Activated CD8-positive, alpha-beta memory T cell treated with anti-CD3 and anti-CD28 coated beads, Interleukin-2, amount 50 U/mL, for 4 hours (primary cell): ENCODE results near the gene ADRA1B.
"Not testable (repeated sequence)": the region's sequence is repeated elsewhere in the genome, so short reads cannot be mapped to it uniquely, and the experiment has no call there.

Experiments used
- DNase-seq: peaks from one replicate; pipeline ENCODE4 v3.0.0-alpha.2; 2020

The ADRA1B gene

GRCh38 chr5:159933531-159934485 lies 17.5 kb downstream of the ADRA1B start:
- no peak for DNase-seq

DNA sequence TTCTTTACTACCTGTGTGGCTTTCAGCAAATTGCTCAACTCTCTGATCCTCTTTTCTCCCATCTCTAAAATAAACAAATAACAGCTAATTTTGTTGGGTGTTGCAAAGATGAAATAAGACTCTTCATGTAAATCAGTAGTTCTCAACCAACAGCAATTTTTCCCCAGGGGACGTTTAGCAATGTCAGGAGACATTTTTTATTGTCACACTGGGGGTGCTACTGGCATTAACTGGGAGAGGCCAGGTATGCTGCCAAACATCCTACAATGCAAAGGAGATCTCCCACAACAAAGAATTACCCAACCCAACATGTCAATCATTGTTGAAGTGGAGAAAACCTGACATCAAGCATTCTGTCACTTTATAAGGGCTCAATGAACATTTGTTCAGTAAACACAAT lies 19.7 kb downstream of the ADRA1B start:
- DNase-seq = no peak

- DNase-seq = no peak
Measured at GRCh38 chr5:159936686-159937329, 20.5 kb downstream of the ADRA1B start.

DNA sequence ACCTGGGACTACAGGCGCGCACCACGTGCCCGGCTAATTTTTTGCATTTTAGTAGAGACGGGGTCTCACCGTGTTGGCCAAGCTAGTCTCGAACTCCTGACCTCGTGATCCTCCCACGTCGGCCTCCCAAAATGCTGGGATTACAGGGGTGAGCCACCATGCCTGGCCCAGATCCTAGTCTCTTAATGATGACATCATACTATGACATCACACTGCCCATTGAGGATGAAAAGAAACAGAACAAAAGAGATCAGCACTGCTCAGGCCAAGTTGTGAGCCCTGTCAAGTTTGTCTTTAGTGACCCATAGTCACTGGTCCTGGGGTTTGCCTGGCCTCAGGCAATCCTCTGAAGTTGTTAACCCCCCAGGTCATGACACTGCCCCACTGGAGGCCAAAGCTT lies 21.3 kb downstream of the ADRA1B start:
- DNase-seq = no peak

- no peak for DNase-seq
Measured at GRCh38 chr5:159943326-159943725, 27.0 kb downstream of the ADRA1B start.

GRCh38 chr5:159944056-159944600 lies 27.8 kb downstream of the ADRA1B start:
- DNase-seq = no peak

- no peak for DNase-seq
Measured at GRCh38 chr5:159945359-159945758, 29.1 kb downstream of the ADRA1B start.

- DNase-seq = no peak
Measured at GRCh38 chr5:159947708-159948358, 31.6 kb downstream of the ADRA1B start.

GRCh38 chr5:159951387-159951786 lies 35.1 kb downstream of the ADRA1B start:
- DNase-seq = no peak

GRCh38 chr5:159951834-159952233 lies 35.6 kb downstream of the ADRA1B start:
- DNase-seq = no peak

- no peak for DNase-seq
Measured at GRCh38 chr5:159953609-159954008, 37.3 kb downstream of the ADRA1B start.

- DNase-seq = no peak
Measured at GRCh38 chr5:159955056-159955624, 38.9 kb downstream of the ADRA1B start.

GRCh38 chr5:159956074-159956473 lies 39.8 kb downstream of the ADRA1B start:
- no peak for DNase-seq

DNA sequence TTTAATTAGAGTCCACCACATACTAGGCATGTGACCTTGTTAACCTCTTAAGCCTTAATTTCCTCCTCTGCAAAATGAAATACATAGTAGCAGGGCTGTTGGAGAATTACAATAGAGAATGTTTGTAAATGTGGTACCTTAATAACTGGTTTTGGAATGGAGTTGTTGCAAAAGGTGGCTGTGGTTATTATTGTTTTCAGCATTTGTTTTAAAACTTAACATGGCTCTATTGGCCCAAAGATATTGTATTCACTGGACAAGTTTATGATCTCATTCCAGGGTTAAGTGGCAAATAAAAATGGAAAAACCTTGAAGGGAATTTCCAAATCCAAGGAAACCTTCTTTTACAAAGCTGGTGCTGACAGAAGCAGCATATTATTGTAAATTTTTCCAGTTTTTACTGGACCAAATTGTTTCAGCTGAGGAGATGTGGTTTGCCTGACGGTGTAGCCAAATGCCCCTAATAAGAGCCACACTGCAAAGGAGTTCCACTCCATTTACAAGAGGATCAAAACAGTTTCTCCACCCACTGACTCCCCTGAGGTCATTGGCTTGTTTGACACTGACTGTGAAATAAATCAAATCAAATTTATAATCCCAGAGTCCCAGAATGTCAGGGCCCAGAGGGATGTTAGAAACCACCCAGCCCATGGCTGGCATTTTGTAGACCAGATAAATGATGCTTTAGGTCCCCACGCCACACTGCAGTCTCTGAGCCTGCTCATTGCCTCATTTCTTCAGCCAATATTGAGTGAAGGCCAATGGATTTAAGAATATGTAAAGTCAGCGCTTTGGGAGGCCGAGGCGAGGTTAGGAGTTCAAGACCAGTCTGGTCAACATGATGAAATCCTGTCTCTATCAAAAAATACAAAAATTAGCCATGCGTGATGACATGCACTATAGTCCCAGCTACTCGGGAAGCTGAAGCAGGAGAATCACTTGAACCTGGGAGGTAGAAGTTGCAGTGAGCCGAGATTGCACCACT lies 45.2 kb downstream of the ADRA1B start:
- DNase-seq = no peak

GRCh38 chr5:159962214-159962613 lies 45.9 kb downstream of the ADRA1B start:
- no peak for DNase-seq

DNA sequence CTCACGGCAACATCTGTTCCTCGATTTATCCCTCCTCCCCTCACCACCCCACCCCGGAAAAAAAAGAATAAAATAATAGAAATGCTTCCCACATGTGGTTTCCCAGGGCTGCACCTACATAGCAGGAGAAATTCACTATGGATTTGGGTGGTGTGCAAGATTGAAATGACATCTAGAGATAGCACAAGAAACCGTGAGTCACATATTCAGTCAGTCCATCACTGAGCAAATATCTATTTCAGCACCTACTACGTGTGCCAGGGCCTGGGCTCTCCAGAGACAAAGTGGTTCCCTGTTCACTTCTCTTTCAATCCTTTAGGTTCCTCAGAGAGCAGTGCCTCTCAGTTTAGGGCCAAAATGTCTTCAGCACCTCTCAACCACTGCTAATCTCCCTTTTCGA lies 47.7 kb downstream of the ADRA1B start:
- DNase-seq = no peak

DNA sequence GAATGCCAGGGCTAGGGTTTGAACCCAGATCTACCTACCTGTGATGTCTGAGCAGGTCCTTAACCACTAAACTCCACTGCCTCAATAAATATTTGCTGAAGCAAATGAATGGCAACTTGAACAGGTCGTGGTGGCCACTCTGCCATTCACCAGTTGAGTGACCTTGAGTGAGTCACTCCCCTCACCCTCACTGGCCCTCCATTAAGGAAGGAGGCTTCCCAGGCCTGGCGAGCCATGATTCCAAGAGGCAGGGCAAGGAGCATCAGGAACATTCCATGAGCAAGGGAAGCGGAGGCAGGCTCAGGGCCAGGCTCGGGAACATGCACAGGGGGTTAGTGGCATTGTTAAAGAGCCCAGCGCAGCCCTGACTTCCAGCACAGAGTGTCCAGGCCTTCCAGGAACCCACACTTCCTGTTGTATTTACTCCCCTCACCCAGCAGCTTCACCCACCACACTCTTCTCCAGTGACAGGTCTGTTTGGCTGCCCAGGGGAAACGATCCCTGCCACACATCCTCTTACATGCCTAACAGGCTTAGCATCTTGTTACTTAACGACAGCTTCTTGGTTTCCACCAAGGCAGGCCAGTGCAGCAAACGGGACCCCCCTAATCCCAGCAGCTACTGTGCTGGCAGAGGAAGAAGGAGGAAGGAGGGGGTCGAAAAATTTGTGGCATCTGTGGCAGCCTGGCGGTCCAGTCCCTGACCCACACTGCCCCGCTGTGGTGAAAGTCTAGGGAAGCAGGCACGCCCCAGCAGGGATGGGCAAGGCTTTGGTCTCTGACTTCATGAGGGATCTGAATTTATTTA lies 49.0 kb downstream of the ADRA1B start:
- DNase-seq = no peak

DNA sequence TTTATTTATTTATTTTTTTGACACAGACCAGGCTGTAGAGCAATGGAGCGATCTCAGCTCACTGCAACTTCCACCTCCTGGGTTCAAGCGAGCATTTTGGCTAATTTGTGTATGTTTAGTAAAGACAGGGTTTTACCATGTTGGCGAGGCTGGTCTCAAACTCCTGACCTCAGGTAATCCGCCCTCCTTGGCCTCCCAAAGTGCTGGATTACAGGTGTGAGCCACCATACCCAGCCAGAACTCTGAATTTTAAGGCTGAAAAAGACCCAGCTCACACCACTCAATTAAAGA lies 49.5 kb downstream of the ADRA1B start:
- DNase-seq = not testable (repeated sequence)

DNA sequence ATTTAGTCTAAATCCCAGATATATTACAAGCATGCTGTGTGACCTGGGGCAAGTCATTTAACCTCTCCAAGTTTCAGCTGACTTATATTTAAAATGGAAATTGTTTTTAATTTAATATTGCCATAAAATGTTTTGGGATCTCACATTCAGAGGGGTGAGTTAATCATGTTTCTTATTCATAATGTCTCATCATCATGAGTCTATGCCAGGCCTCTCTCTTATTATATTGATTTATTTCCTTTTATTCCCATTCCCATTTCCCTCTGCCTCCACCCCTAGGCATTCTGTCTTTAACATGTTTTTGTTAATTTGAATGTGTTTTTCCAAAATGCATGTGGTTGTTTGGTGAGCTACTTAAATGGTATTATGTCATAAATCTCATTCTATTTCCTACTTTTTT lies 53.7 kb downstream of the ADRA1B start:
- no peak for DNase-seq

GRCh38 chr5:159971038-159971437 lies 54.8 kb downstream of the ADRA1B start:
- DNase-seq = no peak

DNA sequence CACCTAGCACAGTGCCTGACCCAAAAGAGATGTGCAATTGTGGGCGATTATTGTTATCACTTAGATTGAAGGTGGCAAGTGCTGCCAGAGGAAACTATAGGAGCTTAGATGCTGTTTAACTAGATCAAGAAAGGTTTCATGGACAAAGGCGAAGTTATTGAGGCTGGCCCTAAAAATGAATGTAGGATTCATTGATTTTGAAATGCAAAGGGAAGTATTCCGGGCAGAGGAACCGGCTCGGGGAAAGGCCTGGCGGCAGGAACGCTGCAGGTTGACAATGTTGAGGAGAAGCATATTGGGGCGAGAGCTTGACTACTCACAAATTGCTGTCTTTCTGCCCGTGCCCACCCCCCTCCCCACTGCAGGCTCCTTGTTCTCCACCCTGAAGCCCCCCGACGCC lies 55.2 kb downstream of the ADRA1B start:
- no peak for DNase-seq
